ENCODE results near the gene CAD. TPM values are rescaled to one million over a fixed set of nuclear protein-coding genes. Genes with fewer than 3 reads are reported as not detected.

CAD gene
- total RNA-seq, result 10 to 100 TPM; 18.4 to 36.9 TPM

DNA sequence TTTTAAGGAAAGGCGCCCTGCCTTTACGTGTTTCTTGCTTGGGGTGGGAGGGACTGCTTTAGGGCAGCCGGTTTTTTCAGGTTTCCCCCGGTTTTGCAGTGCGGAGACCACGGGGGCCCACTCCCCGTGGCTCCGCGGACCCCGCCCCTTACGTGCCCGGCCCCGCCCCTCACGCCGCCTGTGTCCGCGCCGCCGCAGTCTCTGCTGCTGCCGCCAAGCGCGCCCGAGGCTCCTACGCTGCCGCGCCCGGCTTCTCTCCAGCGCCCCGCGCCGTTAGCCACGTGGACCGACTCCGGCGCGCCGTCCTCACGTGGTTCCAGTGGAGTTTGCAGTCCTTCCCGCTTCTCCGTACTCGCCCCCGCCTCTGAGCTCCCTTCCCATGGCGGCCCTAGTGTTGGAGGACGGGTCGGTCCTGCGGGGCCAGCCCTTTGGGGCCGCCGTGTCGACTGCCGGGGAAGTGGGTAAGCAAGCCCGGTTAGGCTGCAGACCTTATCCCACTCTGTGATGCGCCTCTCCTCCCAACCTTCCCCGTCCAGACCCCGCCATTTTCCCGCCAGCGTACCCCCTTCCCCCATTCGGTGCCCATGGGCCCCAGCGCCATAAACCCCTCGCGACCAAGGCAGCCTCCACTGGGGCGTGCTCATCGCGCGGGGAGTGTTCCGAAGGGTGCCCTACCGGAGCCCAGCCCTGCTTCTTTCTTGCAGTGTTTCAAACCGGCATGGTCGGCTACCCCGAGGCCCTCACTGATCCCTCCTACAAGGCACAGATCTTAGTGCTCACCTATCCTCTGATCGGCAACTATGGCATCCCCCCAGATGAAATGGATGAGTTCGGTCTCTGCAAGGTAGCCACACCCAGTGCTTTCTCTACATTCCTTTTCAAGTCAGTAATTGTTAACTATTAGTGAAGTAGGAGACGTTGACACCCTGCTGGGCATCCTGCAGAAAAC, at the start of gene CAD:
CAD (plus strand) TSS at position 197 of the 949 bp plus-strand sequence; CDS start at position 380, 183 bp downstream.
- no peaks in the 10 kb centered on the region for H3K9me3 ChIP-seq
- peak within 1 kb of the TSS; percentile 28 to 64 for H3K4me3 ChIP-seq
- ATAC-seq, result peak; percentile 90
- intact Hi-C loops (cut with DNase I), result no loop called here
- WGBS, 2 donors, result 1% methylated on average over 23 to 71 of the region's 72 CpGs
- H3K27ac ChIP-seq, result peak within 1 kb of the TSS in 3 of 4 donors; percentile 48 to 57 (median 53)
- peak; percentile 84 to 90 (median 86) for DNase-seq
- peaks cover 26% of the 10 kb centered on the region for H3K4me1 ChIP-seq
- H3K27me3 ChIP-seq, result no peaks in the 10 kb centered on the region
- peaks cover 0 to 5% of the 10 kb centered on the region in 2 donors for H3K36me3 ChIP-seq (replicated peaks in 1 of 2; ENCODE audit: insufficient read depth in 1 of 2, low read depth in 2 of 2)
- peak; percentile 14 to 55 (median 42) for TF ChIP-seq POLR2A (IDR thresholded peaks at IDR 0.05)
- TF ChIP-seq, protein P1, sequence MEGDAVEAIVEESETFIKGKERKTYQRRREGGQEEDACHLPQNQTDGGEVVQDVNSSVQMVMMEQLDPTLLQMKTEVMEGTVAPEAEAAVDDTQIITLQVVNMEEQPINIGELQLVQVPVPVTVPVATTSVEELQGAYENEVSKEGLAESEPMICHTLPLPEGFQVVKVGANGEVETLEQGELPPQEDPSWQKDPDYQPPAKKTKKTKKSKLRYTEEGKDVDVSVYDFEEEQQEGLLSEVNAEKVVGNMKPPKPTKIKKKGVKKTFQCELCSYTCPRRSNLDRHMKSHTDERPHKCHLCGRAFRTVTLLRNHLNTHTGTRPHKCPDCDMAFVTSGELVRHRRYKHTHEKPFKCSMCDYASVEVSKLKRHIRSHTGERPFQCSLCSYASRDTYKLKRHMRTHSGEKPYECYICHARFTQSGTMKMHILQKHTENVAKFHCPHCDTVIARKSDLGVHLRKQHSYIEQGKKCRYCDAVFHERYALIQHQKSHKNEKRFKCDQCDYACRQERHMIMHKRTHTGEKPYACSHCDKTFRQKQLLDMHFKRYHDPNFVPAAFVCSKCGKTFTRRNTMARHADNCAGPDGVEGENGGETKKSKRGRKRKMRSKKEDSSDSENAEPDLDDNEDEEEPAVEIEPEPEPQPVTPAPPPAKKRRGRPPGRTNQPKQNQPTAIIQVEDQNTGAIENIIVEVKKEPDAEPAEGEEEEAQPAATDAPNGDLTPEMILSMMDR (IDR thresholded peaks at IDR 0.05), result peak in 6 of 7 experiments; percentile 20 to 52 (median 36)

DNA sequence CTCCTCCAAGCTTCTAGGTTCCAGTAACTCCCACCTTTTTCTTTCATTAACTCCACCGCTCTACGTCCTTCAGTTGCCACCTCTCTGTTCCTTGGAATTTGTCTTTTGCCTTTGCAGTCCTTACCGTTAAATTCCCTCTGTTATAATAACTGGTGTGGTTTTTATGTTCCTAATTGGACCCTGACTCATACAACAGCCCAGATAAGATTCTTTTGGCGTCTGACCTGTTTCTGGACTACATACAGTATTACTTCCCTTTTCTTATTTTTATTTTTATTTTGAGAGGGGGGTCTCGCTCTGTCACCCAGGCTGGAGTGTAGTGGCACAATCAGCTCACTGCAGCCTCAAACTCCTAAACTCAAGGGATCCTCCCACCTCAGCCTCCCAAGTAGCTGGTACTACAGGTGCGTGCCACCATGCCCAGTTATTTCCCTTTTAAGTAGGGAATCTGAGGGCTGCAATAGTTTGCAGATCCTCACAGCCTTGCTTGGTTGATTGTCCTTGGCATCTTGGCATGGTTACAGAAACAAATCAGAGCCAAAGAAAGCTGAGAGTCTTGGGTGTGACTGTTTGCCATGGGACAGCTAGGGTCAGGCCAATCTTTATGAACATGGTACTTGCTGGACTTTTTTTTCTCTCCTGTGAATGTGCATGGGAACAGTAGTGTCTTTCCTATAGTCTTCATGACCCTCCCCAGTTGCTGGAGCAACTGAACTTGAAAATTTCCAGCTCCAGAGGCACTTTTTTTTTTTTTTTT, 46.4 kb upstream of the CAD start:
- Histone ChIP-seq H3K4me1 (peaks cover 10% of the 10 kb centered on the region), H3K27me3 (peaks cover 0 to 5% of the 10 kb centered on the region in 2 donors), H3K27ac (no peak overlapping the region), H3K4me3 (no peak overlapping the region), H3K36me3 (replicated peaks in 1 of 2; ENCODE audit: insufficient read depth in 1 of 2, low read depth in 2 of 2) (no peaks in the 10 kb centered on the region), H3K9me3 (no peaks in the 10 kb centered on the region)
- peak; percentile 43 for ATAC-seq
- DNase-seq, result peak in 1 of 4 donors; percentile 19
- TF ChIP-seq, protein P1 (IDR thresholded peaks at IDR 0.05), result no peak
- no peak for TF ChIP-seq POLR2A (IDR thresholded peaks at IDR 0.05)
- 56 to 70% methylated on average over 6 of the region's 6 CpGs for WGBS, 2 donors
- intact Hi-C loops (cut with DNase I), result no loop called here

DNA sequence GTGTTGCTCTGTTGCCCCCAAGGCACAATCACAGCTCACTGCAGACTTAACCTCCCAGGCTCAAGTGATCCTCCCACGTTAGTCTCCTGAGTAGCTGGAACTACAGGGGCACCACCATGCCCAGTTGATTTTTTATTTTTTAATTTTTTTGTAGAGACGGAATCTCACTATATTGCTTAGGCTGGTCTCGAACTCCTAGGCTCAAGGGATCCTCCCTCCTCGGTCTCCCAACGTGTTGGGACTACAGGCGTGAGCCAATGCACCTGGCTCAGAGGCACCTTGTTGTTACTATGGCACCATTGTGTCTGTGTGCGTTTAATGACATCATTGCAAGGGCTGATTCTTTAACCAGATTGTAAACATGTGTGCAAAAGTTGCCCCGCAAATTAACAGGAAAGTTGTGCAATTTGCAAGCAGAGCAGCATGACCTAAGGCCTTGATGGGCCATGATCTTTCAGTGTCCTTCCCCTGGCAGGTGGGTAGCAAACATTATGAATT, 45.8 kb upstream of the CAD start:
- peaks cover 0 to 8% of the 10 kb centered on the region in 2 donors for H3K27me3 ChIP-seq
- H3K36me3 ChIP-seq (replicated peaks in 1 of 2; ENCODE audit: insufficient read depth in 1 of 2, low read depth in 2 of 2), result no peaks in the 10 kb centered on the region
- no peak for TF ChIP-seq POLR2A (IDR thresholded peaks at IDR 0.05)
- TF ChIP-seq, protein P1 (IDR thresholded peaks at IDR 0.05), result no peak
- intact Hi-C loops (cut with DNase I), result no loop called here
- H3K4me3 ChIP-seq, result no peak overlapping the region
- no peak for DNase-seq
- WGBS, 2 donors, result 51 to 56% methylated on average over 8 of the region's 8 CpGs
- H3K9me3 ChIP-seq, result no peaks in the 10 kb centered on the region
- peaks cover 10% of the 10 kb centered on the region for H3K4me1 ChIP-seq
- no peak overlapping the region for H3K27ac ChIP-seq
- ATAC-seq, result no peak

DNA sequence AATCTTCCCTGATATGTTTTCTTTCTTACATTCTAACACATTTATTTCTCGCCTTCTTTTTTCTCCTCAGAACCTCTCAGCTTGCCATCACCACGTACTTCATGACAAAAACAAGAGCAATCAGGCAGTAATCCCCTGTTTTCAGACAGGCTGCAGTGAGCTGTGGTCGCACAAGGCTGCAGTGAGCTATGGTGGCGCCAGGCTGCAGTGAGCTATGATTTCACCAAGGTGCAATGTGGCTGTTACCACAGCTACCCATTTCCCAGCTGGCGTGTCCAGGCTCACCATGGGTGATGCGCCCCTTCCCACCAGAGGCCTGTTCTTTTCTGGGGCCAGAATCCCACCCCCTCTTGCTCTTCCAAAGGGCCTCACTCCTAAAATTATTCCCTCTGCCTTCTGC, 42.5 kb upstream of the CAD start:
- no peak for ATAC-seq
- Histone ChIP-seq H3K4me1 (peaks cover 10% of the 10 kb centered on the region), H3K9me3 (no peaks in the 10 kb centered on the region), H3K27ac (no peak overlapping the region), H3K36me3 (replicated peaks in 1 of 2; ENCODE audit: insufficient read depth in 1 of 2, low read depth in 2 of 2) (no peaks in the 10 kb centered on the region), H3K27me3 (peaks cover 0 to 18% of the 10 kb centered on the region in 2 donors), H3K4me3 (no peak overlapping the region)
- no peak for TF ChIP-seq POLR2A (IDR thresholded peaks at IDR 0.05)
- TF ChIP-seq, protein P1 (IDR thresholded peaks at IDR 0.05), result no peak
- intact Hi-C loops (cut with DNase I), result no loop called here
- WGBS, 2 donors, result 67 to 71% methylated on average over 6 of the region's 6 CpGs
- DNase-seq, result no peak
